PC-3 (cell line): ENCODE data around the gene AOPEP. TPM values are rescaled to one million over a fixed set of nuclear protein-coding genes. Genes with fewer than 3 reads are reported as not detected.

Experiments
- ATAC-seq: fragments of 200-7000 bp; cut with Tn5 transposase; 2 replicates; pipeline ENCODE4 v1.9.1; 2020; ENCODE audit warnings: mild to moderate bottlenecking, moderate library complexity
- BruUV-seq: library from RNA; stranded (reverse); fragments of 400-500 nt; replicated peaks from 2 replicates; lab custom pipeline; 2021; lab: Mats Ljungman, UMichigan
- CTCF ChIA-PET: fragments of 300-600 bp; sonication (Branson Sonifier 250); formaldehyde crosslinking; loops from one replicate; lab custom pipeline; 2022; ENCODE audit warnings: antibody characterized with exemption; lab: Charles Lee
- POLR2A ChIA-PET: fragments of 300-600 bp; sonication (Branson Sonifier 250); formaldehyde crosslinking; loops from one replicate; lab custom pipeline; 2022; ENCODE audit warnings: antibody characterized with exemption; ENCODE audit not compliant: unreplicated experiment; lab: Charles Lee
- DNase-seq: peaks from one replicate; pipeline ENCODE4 v3.0.0-alpha.2; 2015
- H2AFZ ChIP-seq: fragments of 300-600 bp; sonication (generic); 2 replicates; pipeline ENCODE4 v1.6.0; 2016; ENCODE audit warnings: antibody characterized with exemption, low read length
- H3F3A ChIP-seq: fragments of 300-600 bp; sonication (generic); one replicate; pipeline ENCODE4 v1.6.0; 2017; ENCODE audit warnings: antibody characterized with exemption, low read length, control low read depth, mild to moderate bottlenecking; ENCODE audit not compliant: unreplicated experiment
- H3K27ac ChIP-seq: fragments of 300-600 bp; sonication (generic); 2 replicates; pipeline ENCODE4 v1.5.1; 2016; ENCODE audit warnings: mild to moderate bottlenecking, low read length
- H3K27me3 ChIP-seq: fragments of 300-600 bp; sonication (generic); 2 replicates; pipeline ENCODE4 v1.6.1; 2016; ENCODE audit warnings: low read length, mixed read lengths
- H3K36me3 ChIP-seq: fragments of 300-600 bp; sonication (generic); 2 replicates; pipeline ENCODE4 v1.6.1; 2016; ENCODE audit warnings: low read depth, mixed run types, low read length, mixed read lengths
- H3K4me1 ChIP-seq: fragments of 300-600 bp; sonication (generic); 2 replicates; pipeline ENCODE4 v1.5.1; 2016; ENCODE audit warnings: low read length; ENCODE audit not compliant: insufficient read depth
- H3K4me2 ChIP-seq: fragments of 300-600 bp; sonication (generic); 2 replicates; pipeline ENCODE4 v1.6.0; 2016; ENCODE audit warnings: low read length
- H3K4me3 ChIP-seq: fragments of 300-600 bp; sonication (generic); 2 replicates; pipeline ENCODE4 v1.5.1; 2016; ENCODE audit warnings: mild to moderate bottlenecking, low read length, mixed read lengths
- H3K79me2 ChIP-seq: fragments of 300-600 bp; sonication (generic); 2 replicates; pipeline ENCODE4 v1.6.1; 2017; ENCODE audit warnings: low read length, mixed read lengths
- H3K9ac ChIP-seq: fragments of 300-600 bp; sonication (generic); 2 replicates; pipeline ENCODE4 v1.6.0; 2016; ENCODE audit warnings: mild to moderate bottlenecking, low read length
- H3K9me2 ChIP-seq: fragments of 300-600 bp; sonication (generic); replicated peaks from 2 replicates; pipeline ENCODE4 v1.6.1; 2016; ENCODE audit warnings: mixed run types, low read length, mixed read lengths
- H3K9me3 ChIP-seq: fragments of 300-600 bp; sonication (generic); 2 replicates; pipeline ENCODE4 v1.6.1; 2016; ENCODE audit warnings: low read length, mixed read lengths
- H4K20me1 ChIP-seq: fragments of 300-600 bp; sonication (generic); 2 replicates; pipeline ENCODE4 v1.6.1; 2016; ENCODE audit warnings: low read length, mixed read lengths
- CTCF ChIP-seq: fragments of 300-600 bp; sonication (generic); conservative IDR thresholded peaks from 2 replicates; pipeline ENCODE4 v1.5.1; 2017; ENCODE audit warnings: antibody characterized with exemption, low read depth, mild to moderate bottlenecking, low read length
- EZH2 ChIP-seq: fragments of 300-600 bp; sonication (generic); IDR thresholded peaks from one replicate; pipeline ENCODE4 v1.6.1; 2017; ENCODE audit warnings: antibody characterized with exemption, mild to moderate bottlenecking, low read length; ENCODE audit not compliant: unreplicated experiment
- EZH2phosphoT487 ChIP-seq: fragments of 300-600 bp; sonication (generic); IDR thresholded peaks from 2 replicates; pipeline ENCODE4 v1.6.1; 2018; ENCODE audit warnings: mild to moderate bottlenecking, antibody characterized with exemption, low read length, borderline replicate concordance
- intact Hi-C: fragments of 100-400 bp; cut with micrococcal nuclease; formaldehyde crosslinking; loops from 2 replicates; pipeline ENCODE4 v1.9.0; 2023
- total RNA-seq: library from RNA; depleted of rRNA; stranded (reverse); fragments of >200 nt; gene quantifications from 2 replicates; pipeline ENCODE4 v1.2.3, GENCODE V29; 2014

AOPEP gene
- total RNA-seq, 1 experiment from 2014 or later, result 23.1 TPM

DNA sequence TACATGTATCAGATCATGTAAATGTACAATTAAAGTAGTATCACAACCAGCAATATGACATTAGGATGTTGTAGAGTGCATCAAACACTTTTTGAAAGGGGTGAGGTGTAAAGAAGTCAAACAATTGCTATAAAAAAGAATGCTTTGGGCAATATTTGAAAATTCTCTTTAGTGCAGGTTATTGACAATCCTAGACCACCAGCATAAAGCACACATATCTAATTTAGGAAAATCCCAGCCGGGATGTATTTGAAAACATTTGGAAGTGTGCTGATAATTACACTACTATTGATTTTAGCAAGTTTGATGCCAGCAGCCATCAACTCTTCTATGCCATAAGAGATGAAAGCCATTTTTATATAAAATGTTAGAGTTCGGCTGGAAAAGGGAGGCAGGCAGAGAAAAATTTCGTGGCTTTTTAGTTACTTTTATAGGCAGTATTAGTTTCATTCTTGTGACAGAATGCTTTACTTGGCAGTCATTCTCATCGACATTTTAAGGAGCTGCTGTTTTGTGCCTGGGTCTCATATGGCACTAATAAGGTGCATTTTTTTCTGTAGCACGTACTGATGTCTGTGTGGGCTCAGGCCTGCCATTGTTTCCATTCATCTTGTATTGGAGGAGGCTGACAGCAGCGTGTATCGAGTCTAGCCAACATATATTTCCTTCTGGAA, 285.7 kb downstream of the AOPEP start:
- BruUV-seq, result no TSS peak
- CTCF ChIA-PET, result no interaction called here
- no peak overlapping the region for H3K27ac ChIP-seq

GRCh38 chr9:95012902-95013301, 286.4 kb downstream of the AOPEP start:
- Histone ChIP-seq H3K9ac (no peak overlapping the region), H3K79me2 (peaks cover 48% of the 10 kb centered on the region), H2AFZ (no peak overlapping the region), H3F3A (no peaks in the 10 kb centered on the region), H3K36me3 (peaks cover 19% of the 10 kb centered on the region), H4K20me1 (no peaks in the 10 kb centered on the region), H3K9me3 (no peaks in the 10 kb centered on the region), H3K4me2 (no peak overlapping the region), H3K9me2 (no peaks in the 10 kb centered on the region), H3K27ac (no peak overlapping the region), H3K4me1 (peaks cover 14% of the 10 kb centered on the region), H3K27me3 (no peaks in the 10 kb centered on the region), H3K4me3 (no peak overlapping the region)
- CTCF ChIA-PET, result no interaction called here
- TF ChIP-seq EZH2phosphoT487, result no peak
- no peak for TF ChIP-seq EZH2
- no peak for TF ChIP-seq CTCF
- BruUV-seq, result no TSS peak
- ATAC-seq, result no peak
- intact Hi-C loops, result no loop called here
- no peak for DNase-seq
- POLR2A ChIA-PET, result no interaction called here

More for the DNA sequence above, 285.7 kb downstream of the AOPEP start:
- TF ChIP-seq CTCF, result no peak
- TF ChIP-seq EZH2, result no peak
- no peak for TF ChIP-seq EZH2phosphoT487
- H3K9ac ChIP-seq, result no peak overlapping the region
- ATAC-seq (no peak), DNase-seq (no peak)
- intact Hi-C loops, result no loop called here
- peaks cover 55% of the 10 kb centered on the region for H3K79me2 ChIP-seq
- peaks cover 14% of the 10 kb centered on the region for H3K4me1 ChIP-seq
- H3K27me3 ChIP-seq, result no peaks in the 10 kb centered on the region
- no peak overlapping the region for H3K4me2 ChIP-seq
- no peaks in the 10 kb centered on the region for H3K9me3 ChIP-seq
- H4K20me1 ChIP-seq, result no peaks in the 10 kb centered on the region
- H3K9me2 ChIP-seq, result no peaks in the 10 kb centered on the region
- H3K36me3 ChIP-seq, result peaks cover 16% of the 10 kb centered on the region
- H3F3A ChIP-seq, result no peaks in the 10 kb centered on the region
- POLR2A ChIA-PET, result no interaction called here
- H2AFZ ChIP-seq, result no peak overlapping the region
- H3K4me3 ChIP-seq, result no peak overlapping the region

DNA sequence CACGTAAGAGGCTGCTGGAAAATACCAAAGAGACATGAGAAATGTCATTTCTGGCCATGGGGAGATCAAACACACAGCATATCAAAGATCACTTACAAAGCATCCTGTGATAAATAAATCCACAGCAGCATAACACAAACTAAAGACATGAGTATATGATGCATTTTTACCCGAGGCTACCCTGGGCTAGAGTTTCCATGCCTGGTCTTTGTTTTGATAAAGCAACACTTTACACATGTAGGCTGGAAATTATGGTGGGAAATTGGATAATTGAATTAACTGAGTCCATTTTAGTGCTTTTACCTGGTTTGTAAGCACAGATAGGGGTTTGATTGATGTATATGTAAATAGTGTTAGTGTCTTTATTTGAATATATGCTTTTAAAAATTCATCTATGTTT, 288.4 kb downstream of the AOPEP start:
- peaks cover 25% of the 10 kb centered on the region for H3K36me3 ChIP-seq
- no peaks in the 10 kb centered on the region for H3K27me3 ChIP-seq
- no peak overlapping the region for H3K4me3 ChIP-seq
- DNase-seq (no peak), ATAC-seq (no peak)
- no peak for TF ChIP-seq EZH2
- TF ChIP-seq CTCF, result no peak
- TF ChIP-seq EZH2phosphoT487, result no peak
- H3K4me2 ChIP-seq, result no peak overlapping the region
- H3K9me2 ChIP-seq, result no peaks in the 10 kb centered on the region
- BruUV-seq, result no TSS peak
- H4K20me1 ChIP-seq, result no peaks in the 10 kb centered on the region
- H3K9ac ChIP-seq, result no peak overlapping the region
- no peak overlapping the region for H2AFZ ChIP-seq
- no peaks in the 10 kb centered on the region for H3K9me3 ChIP-seq
- intact Hi-C loops, result no loop called here
- CTCF ChIA-PET, result no interaction called here
- H3K27ac ChIP-seq, result no peak overlapping the region
- H3K4me1 ChIP-seq, result peaks cover 28% of the 10 kb centered on the region
- H3F3A ChIP-seq, result no peaks in the 10 kb centered on the region
- POLR2A ChIA-PET, result no interaction called here
- peaks cover 43% of the 10 kb centered on the region for H3K79me2 ChIP-seq
